Cardiac fibroblast (primary cell): ENCODE results near the gene USH1C.

Experiments used
- DNase-seq, 2 donors: peaks; one replicate each; pipeline versions ENCODE4 v3.0.0 to v3.0.0-alpha.2; 2010; ENCODE audit warnings: low read depth in 2 of 2
- H3K4me3 ChIP-seq, 2 donors: replicated peaks in 1 of 2; 1 replicate in 1 of 2; 2 replicates in 1 of 2; pipeline ENCODE4 v1.5.1; 2011; ENCODE audit warnings: low read depth in 2 of 2, low read length in 2 of 2, mild to moderate bottlenecking in 2 of 2, moderate library complexity in 1 of 2
- CTCF ChIP-seq: IDR thresholded peaks from one replicate; pipeline ENCODE4 v1.5.1; 2011; ENCODE audit warnings: low read depth, mild to moderate bottlenecking, low read length, inconsistent platforms

Gene USH1C

GRCh38 chr11:17494019-17494418 is 50.2 kb downstream of the USH1C start:
- DNase-seq = no peak
- TF ChIP-seq CTCF = no peak
- H3K4me3 ChIP-seq = no peak overlapping the region

- TF ChIP-seq CTCF = no peak
- H3K4me3 ChIP-seq = no peak overlapping the region
- no peak for DNase-seq
Measured at GRCh38 chr11:17490938-17491337, 53.3 kb downstream of the USH1C start.

- no peak for TF ChIP-seq CTCF
- H3K4me3 ChIP-seq = no peak overlapping the region
Measured at GRCh38 chr11:17490232-17490631, 54.0 kb downstream of the USH1C start.

GRCh38 chr11:17489751-17490150 is 54.5 kb downstream of the USH1C start:
- no peak overlapping the region for H3K4me3 ChIP-seq
- TF ChIP-seq CTCF = no peak
- DNase-seq = no peak

More at GRCh38 chr11:17490232-17490631, 54.0 kb downstream of the USH1C start:
- no peak for DNase-seq

GRCh38 chr11:17488563-17488962 is 55.7 kb downstream of the USH1C start:
- no peak overlapping the region for H3K4me3 ChIP-seq
- no peak for DNase-seq
- TF ChIP-seq CTCF = no peak

- no peak for TF ChIP-seq CTCF
- no peak overlapping the region for H3K4me3 ChIP-seq
- no peak for DNase-seq
Measured at GRCh38 chr11:17486646-17487045, 57.6 kb downstream of the USH1C start.

GRCh38 chr11:17483505-17483904 is 60.7 kb downstream of the USH1C start:
- TF ChIP-seq CTCF = no peak
- DNase-seq = no peak

More at GRCh38 chr11:17483505-17483904, 60.7 kb downstream of the USH1C start:
- no peak overlapping the region for H3K4me3 ChIP-seq
